ENCODE results near the gene ARHGAP24. TPM values are rescaled to one million over a fixed set of nuclear protein-coding genes. Genes with fewer than 3 reads are reported as not detected.

Gene ARHGAP24
- total RNA-seq, 4 donors from 2014 or later = 17.8 to 65.2 (median 27.2) TPM

GRCh38 chr4:85492336-85492735, 17.4 kb downstream of the ARHGAP24 start:
- 38% methylated on average over 1 of the region's 1 CpG for WGBS
- Histone ChIP-seq H3K9me3 (no peaks in the 10 kb centered on the region), H3K4me1 (peaks cover 23% of the 10 kb centered on the region), H3K27ac (no peak overlapping the region), H3K27me3 (no peaks in the 10 kb centered on the region), H3K36me3 (no peaks in the 10 kb centered on the region), H3K4me3 (no peak overlapping the region)
- DNase-seq (ENCODE audit: low spot score in 2 of 2) = no peak
- TF ChIP-seq POLR2A (IDR thresholded peaks at IDR 0.05) (no peak), EP300 (IDR thresholded peaks at IDR 0.05) (no peak), POLR2AphosphoS5 (IDR thresholded peaks at IDR 0.05) (no peak), CTCF (IDR thresholded peaks at IDR 0.05) (no peak)

GRCh38 chr4:85495621-85496020, 20.7 kb downstream of the ARHGAP24 start:
- H3K36me3 ChIP-seq = no peaks in the 10 kb centered on the region
- H3K27ac ChIP-seq = no peak overlapping the region

GRCh38 chr4:85496126-85496849, 21.3 kb downstream of the ARHGAP24 start:
- TF ChIP-seq CTCF (IDR thresholded peaks at IDR 0.05) (no peak), POLR2A (IDR thresholded peaks at IDR 0.05) (no peak), EP300 (IDR thresholded peaks at IDR 0.05) (no peak)
- Histone ChIP-seq H3K4me3 (no peak overlapping the region), H3K27ac (peak overlapping the region; percentile 13), H3K9me3 (no peaks in the 10 kb centered on the region), H3K36me3 (no peaks in the 10 kb centered on the region), H3K27me3 (no peaks in the 10 kb centered on the region), H3K4me1 (peaks cover 46% of the 10 kb centered on the region)
- DNase-seq (ENCODE audit: low spot score in 2 of 2) = no peak
- 49% methylated on average over 8 of the region's 8 CpGs for WGBS

More at GRCh38 chr4:85495621-85496020, 20.7 kb downstream of the ARHGAP24 start:
- H3K4me1 ChIP-seq = peaks cover 43% of the 10 kb centered on the region
- no peaks in the 10 kb centered on the region for H3K9me3 ChIP-seq
- TF ChIP-seq EP300 (IDR thresholded peaks at IDR 0.05) (no peak), CTCF (IDR thresholded peaks at IDR 0.05) (no peak), POLR2AphosphoS5 (IDR thresholded peaks at IDR 0.05) (no peak), POLR2A (IDR thresholded peaks at IDR 0.05) (no peak)
- no peak for DNase-seq (ENCODE audit: low spot score in 2 of 2)
- no peak overlapping the region for H3K4me3 ChIP-seq
- 67% methylated on average over 3 of the region's 3 CpGs for WGBS
- H3K27me3 ChIP-seq = no peaks in the 10 kb centered on the region

GRCh38 chr4:85496933-85497332, 22.0 kb downstream of the ARHGAP24 start:
- Histone ChIP-seq H3K4me3 (no peak overlapping the region), H3K27ac (peak overlapping the region; percentile 65), H3K27me3 (no peaks in the 10 kb centered on the region), H3K36me3 (no peaks in the 10 kb centered on the region), H3K4me1 (peaks cover 40% of the 10 kb centered on the region), H3K9me3 (no peaks in the 10 kb centered on the region)
- TF ChIP-seq POLR2A (IDR thresholded peaks at IDR 0.05) = no peak
- no peak for TF ChIP-seq CTCF (IDR thresholded peaks at IDR 0.05)
- no peak for TF ChIP-seq POLR2AphosphoS5 (IDR thresholded peaks at IDR 0.05)
- TF ChIP-seq EP300 (IDR thresholded peaks at IDR 0.05) = no peak
- no peak for DNase-seq (ENCODE audit: low spot score in 2 of 2)
- WGBS = 7% methylated on average over 4 of the region's 4 CpGs

GRCh38 chr4:85498068-85498733, 23.3 kb downstream of the ARHGAP24 start:
- Histone ChIP-seq H3K27ac (peak overlapping the region; percentile 65), H3K36me3 (no peaks in the 10 kb centered on the region), H3K27me3 (no peaks in the 10 kb centered on the region), H3K4me3 (no peak overlapping the region), H3K9me3 (no peaks in the 10 kb centered on the region), H3K4me1 (peaks cover 39% of the 10 kb centered on the region)
- DNase-seq (ENCODE audit: low spot score in 2 of 2) = peak; percentile 70 to 78
- WGBS = 51% methylated on average over 5 of the region's 5 CpGs
- TF ChIP-seq POLR2AphosphoS5 (IDR thresholded peaks at IDR 0.05) (no peak), POLR2A (IDR thresholded peaks at IDR 0.05) (no peak)
